ENCODE measurements around the gene GPX6.
"Not testable (repeated sequence)": the region's sequence is repeated elsewhere in the genome, so short reads cannot be mapped to it uniquely, and the experiment has no call there.

GPX6 gene, protein sequence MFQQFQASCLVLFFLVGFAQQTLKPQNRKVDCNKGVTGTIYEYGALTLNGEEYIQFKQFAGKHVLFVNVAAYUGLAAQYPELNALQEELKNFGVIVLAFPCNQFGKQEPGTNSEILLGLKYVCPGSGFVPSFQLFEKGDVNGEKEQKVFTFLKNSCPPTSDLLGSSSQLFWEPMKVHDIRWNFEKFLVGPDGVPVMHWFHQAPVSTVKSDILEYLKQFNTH

DNA sequence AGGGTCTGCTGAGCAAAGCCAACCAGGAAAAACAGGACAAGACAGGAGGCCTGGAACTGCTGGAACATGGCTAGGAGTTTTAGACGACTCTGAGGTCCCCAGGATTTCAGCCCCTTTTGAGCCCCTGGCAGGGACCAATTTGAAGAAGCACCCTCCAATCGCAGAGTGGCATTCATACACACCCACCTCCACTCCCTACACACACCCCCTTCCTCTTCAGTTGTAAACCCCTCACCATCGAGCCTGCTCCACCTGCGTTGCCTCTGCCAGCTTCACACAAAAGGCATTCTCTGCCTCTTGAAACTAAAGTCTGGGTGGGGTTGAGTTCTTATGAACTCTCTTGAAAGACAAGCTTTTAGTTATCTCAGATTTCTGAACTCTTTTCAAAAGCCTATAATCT lies at the start of gene GPX6:
Gene GPX6 (minus strand): TSS at position 118 of the 400 bp plus-strand sequence. CDS start 50 bp downstream, at position 68.
- DNase-seq: no peak

DNA sequence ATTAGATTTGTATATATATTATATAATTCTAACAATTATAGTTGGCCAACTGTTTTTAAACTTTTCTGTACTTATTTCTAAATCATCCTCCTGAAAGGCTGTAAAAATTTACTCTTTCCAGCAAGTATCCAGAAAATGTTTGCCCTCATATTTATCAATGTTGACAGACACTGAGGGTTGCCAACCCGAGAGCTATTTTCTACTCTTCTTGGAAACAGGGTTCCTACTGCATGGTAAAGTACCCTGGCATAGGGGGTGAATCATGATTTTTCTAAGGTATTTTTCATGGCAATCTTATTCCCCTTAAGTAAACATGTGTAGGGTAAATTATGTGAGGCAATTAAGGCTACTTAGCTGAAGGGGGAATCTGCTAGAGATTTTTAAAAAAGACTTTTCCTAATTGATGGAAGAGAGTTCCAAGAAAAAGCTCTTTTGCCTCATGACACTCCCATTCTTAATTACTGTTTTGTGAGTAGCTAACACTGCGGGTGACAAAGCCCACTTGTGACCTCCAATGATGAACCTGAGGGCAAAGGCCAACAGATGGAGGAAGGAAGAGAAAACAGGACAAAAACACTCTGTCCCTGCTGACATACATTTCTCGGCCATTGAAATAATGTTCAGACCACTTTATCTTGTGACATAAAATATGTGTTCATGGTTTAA lies 48.0 kb upstream of the GPX6 start:
- DNase-seq: no peak

DNA sequence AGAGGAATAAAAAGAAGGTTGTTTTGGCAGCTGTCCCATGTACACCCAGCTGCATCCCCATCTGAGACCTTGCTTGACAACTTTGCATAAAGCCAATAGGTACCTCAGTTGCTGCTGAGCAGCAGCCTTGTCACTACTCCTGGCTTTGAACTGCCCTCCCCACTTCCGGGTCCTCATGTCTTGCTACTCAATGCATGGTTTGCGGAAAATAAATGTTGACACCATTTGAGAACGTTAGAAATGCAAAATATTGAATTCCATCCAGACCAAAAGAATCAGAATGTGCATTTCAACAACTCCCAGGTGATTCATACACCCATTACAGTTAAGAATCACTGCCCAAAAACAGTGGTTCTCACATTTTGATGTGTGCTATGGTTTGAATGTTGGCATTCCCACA lies 43.0 kb upstream of the GPX6 start:
- DNase-seq: no peak

DNA sequence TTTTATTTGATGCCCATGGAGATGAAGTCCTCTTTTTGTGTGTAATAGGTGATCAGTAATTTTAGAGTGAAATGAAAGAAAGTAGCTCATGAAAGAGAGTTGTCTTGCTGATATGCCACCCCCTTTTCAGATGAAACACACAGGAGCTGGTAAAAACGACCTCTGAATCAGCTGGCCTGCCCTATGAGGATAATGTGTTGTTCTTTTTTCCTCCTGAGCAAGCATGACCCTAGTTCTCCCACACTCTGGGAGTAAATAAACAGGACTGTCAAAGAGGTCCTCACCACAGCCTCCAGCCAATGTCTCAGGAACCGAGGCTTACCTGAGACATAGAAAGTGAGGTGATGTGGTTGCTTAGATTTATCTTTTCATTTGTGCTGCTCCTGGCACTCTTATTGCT lies 39.5 kb upstream of the GPX6 start:
- no peak for DNase-seq

DNA sequence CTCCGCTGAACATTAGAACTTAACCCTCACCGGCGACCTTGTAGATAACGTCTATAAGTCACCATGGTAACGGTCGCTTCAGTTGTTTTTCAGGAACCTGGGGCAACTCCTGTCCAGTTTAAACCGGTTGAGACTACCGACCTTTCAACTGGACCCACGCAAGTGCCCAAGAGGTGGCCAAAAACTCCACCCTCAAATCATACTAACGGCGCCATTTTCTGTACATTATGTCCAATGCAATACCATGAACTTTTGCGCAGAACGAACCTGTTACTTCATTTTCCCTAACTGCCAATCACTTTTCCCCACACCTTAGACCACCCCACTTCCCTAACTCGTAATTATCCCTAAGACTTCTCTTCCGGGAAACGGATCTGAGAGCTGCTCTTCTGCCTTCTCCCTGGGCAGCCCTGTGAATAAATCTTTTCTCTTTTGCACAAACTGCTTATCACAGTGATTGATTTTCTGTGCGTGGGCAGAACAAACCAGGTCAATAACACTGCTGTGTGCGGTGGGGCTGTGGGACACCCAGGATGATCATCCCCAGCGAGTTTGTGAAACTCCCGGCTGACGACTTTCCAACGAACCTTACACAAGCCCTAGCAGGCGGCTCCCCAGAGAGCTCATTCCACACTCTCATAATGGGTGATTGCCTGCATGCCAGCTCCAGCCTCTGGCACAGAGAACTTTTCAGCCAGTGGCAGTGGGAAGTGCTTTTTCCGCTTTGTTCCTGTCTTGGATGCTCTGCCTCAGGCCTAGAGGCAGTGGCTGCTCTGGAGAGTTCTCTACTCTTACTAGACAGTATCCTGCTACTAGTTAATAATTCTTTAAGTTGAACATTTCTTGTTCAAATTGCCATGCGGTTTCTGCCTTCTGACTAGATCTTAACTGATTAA lies 38.6 kb upstream of the GPX6 start:
- DNase-seq: no peak

DNA sequence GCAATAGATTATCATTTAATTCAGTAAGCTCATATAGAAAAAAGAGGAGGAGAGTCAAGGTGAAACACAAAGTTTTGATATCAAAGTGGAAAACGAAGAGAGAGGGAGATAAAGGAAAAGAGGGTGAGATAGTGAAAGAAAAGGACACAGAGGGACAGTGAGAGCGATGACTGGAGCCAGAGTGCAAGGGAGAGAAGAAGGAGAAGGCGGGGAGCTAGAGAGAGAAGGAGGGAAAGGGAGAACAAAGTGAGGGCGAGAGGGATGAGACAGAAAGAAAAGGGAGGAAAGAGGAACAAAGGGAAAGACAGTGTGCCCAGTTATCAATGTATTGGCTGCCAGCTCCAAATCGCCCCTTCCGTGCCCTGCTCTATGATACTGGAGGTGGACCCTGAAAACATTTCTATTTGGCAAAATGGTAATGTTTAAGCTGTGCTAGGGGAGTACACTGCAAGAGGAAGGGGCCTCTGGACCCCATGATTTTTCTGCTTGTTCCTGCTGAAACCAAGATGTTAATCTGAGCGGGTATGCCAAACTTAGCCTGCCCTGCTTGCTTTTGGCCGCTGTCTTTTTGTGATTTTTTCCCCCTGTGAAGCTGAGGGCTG lies 37.9 kb upstream of the GPX6 start:
- no peak for DNase-seq

DNA sequence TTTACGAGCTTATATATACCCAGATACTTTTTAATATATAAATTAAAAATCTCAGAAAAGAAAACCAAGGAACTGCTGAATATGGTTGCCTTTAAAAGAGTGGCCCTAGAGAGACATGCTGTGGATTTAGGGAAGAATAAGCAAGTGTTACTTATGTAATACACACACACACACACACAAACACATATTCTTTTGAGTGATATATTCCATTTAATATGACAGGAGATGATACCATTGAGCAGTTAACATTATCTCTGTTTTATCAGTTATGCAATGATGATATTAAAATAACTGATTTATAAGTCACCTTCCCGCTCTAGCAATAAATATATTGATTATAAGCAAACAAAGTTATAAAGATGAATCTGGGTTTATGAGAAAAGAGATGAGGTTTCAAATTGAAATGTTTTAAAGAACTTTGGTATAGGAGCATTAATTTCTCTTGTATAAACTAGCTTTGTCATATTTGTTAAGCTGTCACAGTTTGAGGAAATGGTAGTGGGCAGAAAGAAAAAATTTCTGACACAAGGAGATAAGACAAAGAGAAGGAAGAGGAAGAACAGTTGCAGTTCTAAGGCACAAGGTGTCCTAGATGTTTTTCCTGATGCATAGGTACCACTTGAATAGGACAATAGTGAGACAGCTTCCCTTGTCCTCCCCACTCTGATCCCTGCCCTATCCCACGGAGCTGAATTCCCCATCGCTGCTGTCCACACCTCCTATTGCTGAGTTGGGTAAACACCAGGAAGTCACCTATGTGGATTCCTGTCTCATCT lies 36.5 kb upstream of the GPX6 start:
- no peak for DNase-seq

DNA sequence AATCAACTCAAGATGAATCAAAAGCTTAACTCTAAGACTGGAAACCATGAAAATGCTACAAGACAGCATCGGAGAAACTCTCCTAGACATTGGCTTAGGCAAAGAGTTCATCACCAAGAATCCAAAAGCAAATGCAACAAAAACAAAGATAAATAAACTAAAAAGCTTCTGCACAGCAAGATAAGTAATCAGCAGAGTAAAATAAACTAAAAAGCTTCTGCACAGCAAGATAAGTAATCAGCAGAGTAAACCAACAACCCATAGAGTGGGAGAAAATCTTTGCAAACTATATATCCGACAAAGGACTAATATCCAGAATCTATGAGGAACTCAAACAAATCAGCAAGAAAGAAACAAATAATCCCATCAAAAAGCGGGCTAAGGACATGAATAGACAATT lies 31.4 kb upstream of the GPX6 start:
- not testable (repeated sequence) for DNase-seq

DNA sequence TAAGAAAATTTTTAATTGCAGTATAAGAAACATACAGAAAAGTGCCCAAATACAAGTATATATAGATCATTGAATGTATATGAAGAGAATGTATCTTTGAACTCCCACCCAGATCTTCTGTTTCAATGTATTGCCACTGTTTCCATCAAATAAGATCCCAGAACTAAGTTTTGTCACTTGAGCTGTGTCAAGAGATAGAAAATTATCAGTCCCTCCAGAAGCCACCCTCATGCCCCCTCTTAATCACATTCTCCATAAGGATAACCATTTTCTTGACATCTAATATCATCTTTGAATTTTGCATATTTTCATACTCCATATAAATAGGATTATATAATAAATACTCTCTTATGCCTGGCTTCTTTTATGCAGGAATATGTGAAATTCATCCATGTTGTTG lies 30.4 kb upstream of the GPX6 start:
- no peak for DNase-seq

DNA sequence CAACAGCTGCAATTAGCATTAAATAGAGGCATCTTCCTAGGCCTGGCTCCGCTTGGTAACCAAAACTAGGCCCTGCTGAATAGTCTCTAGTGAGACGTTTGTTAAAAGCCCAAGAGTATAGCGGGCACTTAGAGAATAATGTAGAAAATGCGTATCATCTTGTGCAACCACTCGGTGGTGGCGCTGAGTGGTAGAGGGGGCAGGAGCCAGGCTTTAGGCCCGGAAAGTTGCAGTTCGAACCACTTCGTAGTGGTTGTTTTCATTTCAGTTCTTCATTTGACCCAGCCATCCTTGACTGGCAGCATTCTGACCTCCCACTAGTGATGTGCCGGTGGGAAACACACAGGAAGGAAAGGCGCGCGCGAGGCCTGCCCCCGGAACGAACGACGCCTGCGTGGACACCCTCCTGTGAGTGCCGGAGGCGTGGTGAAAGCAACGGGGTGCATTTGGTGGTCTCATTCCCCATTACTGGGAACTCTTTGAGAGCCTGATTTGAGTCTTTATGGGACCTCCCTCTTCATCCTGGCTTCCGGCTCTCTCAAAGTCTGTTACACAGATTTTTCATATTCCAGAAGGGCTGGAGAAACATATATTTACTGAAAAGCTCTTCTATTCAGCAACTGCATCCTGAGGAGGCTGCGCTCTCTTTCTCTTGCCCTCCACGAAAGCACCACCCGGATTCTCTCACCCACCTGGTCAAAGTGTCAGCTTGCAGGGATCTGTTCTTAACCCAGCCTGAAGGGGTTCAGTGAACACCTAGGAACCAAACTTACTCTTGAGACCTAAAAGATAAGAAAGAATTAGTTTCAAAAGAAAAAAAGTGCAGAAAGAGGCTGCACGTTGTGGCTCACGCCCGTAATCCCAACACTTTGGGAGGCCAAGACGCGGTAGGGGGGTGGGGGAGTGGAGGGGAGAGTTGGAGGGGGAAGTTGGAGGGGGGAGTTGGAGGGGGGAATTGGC lies 28.3 kb upstream of the GPX6 start:
- DNase-seq: no peak

DNA sequence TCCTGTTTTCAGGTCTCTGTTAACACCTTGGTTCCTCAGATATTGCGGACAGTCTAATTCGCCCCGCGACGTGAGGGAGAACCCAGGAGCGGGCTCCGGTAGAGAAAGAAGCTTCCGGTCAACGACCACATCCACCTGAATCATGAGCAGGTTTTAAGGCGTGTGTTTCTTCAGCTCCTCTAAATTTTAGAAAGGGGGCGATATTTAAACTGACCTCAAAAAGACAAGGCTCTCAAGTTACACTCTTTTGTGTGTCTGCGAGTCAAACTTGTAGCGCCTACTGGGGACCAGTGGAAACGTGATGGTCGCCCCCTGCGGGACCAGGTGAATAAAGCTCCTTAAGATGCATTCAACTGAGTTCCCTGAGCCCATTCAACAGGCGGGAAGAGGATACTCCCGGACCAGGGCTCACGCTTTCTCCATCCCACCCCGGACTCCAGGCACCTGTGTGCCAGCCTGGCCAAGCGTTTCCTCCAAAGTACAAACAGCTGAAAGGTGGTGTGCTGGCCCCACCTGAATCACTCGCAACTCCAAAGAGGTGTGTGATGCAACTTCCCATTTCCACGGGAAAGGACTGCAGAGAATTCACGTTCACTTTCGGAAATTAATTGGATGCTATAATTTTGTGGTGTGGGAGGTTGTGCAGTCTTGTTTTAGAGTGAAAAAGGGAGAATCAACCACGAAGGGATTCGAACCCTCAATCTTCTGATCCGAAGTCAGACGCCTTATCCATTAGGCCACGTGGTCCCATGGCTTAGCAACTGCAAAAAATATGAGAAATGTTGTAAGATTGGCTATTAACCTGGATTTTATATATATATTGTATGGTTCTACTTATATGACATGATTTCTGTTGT lies 27.1 kb upstream of the GPX6 start:
- no peak for DNase-seq

DNA sequence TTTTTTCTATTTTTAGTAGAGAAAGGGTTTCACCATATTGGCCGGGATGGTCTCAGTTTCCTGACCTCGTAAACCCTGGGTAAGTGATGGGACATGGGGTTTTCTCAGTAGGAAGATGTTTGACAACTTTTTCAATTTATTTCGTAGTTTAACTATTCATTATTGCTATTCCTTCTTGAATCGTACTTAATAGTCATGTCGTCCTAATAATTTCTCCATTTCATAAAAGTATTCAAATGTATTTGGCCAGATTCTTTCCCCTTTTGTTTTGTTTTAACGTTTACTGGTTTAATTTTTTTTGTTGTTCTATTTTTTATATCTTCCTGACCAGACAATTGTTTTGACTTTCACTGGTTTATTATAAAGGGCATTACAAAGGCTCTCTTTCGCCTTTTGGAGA lies 26.4 kb upstream of the GPX6 start:
- no peak for DNase-seq

DNA sequence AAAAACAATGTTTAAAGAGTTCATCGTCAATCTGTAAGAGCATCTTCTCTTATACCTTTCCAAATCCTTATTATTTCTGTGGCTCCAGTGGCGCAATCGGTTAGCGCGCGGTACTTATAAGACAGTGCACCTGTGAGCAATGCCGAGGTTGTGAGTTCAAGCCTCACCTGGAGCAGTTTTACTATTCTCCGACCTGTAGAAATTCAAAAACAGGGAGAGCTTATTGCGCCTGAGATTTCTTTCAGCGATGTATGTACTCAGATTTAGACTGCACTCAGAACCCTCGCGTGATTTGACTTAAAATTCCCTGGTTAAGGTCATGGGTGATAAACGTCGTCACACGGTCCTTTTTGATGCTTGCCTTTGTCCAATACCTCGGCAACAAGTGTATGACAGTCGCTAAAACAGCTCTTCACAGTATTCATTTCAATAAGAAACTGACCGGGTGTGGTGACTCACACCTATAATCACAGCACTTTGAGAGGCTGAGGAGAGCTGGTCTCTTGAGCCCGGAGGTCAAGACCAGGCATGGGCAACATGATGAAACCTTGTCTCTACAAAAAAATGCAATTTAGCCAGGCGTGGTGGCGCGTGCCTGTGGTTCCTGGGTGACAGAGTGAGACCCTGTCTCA lies 22.0 kb upstream of the GPX6 start:
- no peak for DNase-seq

DNA sequence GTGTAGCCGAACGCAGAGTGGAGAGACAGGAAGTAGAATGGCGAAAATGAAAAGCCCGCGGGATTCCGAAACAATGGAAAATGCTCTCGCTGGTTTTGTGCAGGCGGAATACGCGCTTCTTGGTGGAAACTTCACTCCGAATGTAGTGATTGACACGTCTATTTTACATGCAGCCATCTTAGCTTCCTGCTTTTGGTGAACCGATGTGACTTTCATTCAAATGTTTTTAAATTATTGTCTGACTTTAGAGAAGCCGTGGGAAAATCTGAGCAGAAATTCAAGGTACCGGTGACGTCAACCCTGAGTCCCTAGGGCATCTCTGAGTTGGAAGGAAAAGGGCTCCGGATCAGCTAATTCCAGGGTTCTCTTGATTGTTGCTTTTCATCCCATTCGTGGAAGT lies 21.5 kb upstream of the GPX6 start:
- DNase-seq: no peak

DNA sequence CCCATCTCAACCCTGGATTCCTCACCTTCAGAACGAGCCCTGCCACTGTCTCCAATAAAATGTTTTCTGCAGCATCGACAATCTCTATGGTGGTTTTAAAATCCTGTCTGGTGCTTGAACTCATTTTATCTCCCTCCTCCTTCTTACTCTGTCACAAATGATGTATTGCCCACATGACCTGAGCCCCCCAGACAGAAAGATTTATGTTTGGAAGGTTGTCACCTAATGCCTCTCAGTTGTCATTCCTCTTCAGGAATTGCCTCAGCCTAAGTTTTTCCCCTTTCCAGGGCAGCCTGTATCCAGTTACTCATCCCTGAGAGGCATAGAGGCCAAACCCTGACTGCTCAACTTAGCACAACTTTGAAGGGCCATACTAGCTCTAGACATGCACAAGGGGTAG lies 19.3 kb upstream of the GPX6 start:
- no peak for DNase-seq

DNA sequence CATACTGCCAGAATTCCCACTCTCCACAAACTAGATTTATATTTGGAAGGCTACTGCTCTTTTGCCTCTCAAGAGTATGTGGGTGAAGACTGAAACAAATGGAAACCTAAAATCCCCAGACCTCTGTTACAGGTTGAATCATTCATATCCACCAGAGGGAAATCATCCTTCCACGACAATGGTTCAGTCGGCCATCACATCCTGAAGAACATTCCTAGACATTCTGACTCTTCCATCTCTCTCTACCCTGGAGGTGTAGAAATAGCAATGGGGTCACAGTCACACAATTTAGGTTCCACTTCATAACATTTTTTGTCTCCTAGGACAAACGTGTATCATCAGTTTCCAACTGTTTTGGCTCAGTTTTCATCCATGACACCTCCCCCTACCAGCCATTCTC lies 18.7 kb upstream of the GPX6 start:
- no peak for DNase-seq

DNA sequence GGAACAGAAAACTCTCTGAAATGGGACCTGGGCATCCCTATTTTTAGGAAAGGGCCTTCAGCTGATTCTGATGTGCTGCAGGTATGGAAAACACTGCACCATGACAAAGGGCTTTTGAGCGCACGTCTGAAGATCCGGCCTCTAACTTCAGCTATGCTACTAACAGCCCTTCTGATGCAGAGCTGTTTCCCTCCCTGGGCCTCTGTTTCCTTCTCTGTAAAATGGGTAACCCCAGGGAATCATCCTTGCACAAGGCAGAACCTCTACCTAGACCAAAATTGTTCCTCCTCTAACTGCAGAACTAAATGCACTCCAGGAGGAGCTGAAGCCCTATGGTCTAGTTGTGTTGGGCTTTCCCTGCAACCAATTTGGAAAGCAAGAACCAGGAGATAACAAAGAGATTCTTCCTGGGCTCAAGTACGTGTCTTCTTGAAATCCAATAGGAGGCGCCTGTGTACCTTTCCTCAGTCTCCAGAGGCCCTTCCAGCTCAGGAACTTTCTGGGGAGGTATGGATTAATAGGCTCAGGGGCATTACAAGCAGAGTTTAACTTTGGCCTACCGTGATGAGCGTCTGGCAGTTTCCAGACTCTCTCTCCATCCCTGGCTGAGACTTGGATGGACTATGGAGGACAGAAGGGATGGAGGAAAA lies 16.0 kb upstream of the GPX6 start:
- DNase-seq: no peak

DNA sequence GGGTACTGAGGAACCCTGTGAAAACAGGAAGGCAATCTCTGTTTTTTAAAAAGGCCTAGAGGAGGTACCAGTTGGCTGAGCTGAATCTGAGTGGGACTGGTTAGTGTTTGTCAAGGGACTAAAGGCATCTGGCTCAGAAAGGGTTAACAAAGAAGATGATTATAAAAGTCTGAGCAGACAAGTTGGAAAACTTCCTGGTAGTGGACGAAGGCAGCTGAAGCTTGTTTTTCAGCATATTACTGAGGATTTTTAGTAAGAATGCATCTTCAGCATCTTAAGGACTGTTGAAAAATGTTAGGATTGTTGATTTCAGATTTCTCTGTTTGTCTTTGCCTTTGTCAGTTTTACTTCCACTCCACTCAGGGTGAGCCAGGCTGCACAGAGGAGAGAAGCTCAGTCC lies 15.2 kb upstream of the GPX6 start:
- no peak for DNase-seq

DNA sequence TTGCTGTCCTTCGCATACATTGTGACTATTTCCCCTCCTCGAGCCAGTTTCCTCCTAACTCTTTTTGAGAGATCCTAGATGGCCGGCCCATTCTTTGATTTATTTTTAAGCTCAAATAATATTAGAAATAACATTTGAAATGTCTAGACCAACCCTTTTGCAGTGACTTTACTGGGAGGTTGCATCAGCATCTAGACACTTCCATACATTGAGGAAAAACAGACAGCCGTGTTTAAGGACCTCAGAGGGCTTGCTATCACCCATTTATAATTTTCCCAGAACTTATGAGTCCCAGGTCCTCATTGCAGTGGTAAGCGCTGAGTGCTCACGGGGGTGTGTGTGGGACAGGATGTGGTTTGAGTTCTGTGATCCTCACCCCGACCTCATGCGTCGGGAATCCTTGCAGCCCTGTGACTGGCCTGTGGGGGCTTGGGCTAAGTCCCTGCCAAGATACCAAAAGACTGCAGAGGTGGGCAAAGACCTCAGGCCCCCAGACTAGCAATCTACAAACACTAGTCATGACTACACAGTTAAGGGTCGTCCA lies 10.0 kb upstream of the GPX6 start, which contains the start of gene GPX5:
Gene GPX5 (plus strand): TSS at position 386 of the 544 bp plus-strand sequence. CDS start 133 bp downstream, at position 519.
- no peak for DNase-seq
